Ishikawa (cell line): ENCODE data around the gene NLRP8.

Experiments used
- CEBPB ChIP-seq: IDR thresholded peaks from 2 replicates; pipeline ENCODE4 v1.6.1; 2012
- RAD21 ChIP-seq: IDR thresholded peaks from 2 replicates; pipeline ENCODE4 v1.6.1; 2012; ENCODE audit warnings: low read depth

- TF ChIP-seq RAD21 (no peak), CEBPB (no peak)
These were observed 37.8 kb upstream of the NLRP8 start for GRCh38 chr19:55909801-55910200.
